Thoracic aorta (tissue), 2 donors: ENCODE data around the gene NKAIN2. TPM values are rescaled to one million over a fixed set of nuclear protein-coding genes. Genes with fewer than 3 reads are reported as not detected.

Experiments
- ATAC-seq: fragments of 150-250 bp; one replicate; pipeline ENCODE4 v1.8.0; 2017; ENCODE audit warnings: low read depth; ENCODE audit not compliant: insufficient number of reproducible peaks, low FRiP score
- DNase-seq: peaks from one replicate; pipeline ENCODE4 v3.0.0-alpha.2; 2020; ENCODE audit warnings: low spot score
- H3K27ac ChIP-seq, 2 donors: fragments of 200-600 bp; sonication (generic); 1 replicate in 1 of 2; 2 replicates in 1 of 2; pipeline ENCODE4 v1.5.1; 2016; ENCODE audit warnings: mild to moderate bottlenecking in 2 of 2, moderate library complexity in 2 of 2
- H3K27me3 ChIP-seq: fragments of 200-600 bp; sonication (generic); replicated peaks from 2 replicates; pipeline ENCODE4 v1.6.0; 2016; ENCODE audit warnings: mild to moderate bottlenecking; ENCODE audit not compliant: insufficient read depth
- H3K36me3 ChIP-seq: fragments of 200-600 bp; sonication (generic); one replicate; pipeline ENCODE4 v1.5.1; 2016
- H3K4me1 ChIP-seq, 2 donors: fragments of 200-600 bp; sonication (generic); 1 replicate in 1 of 2; 2 replicates in 1 of 2; pipeline versions ENCODE4 v1.5.1 to v1.6.0; 2016; ENCODE audit warnings: low read depth in 2 of 2, mild to moderate bottlenecking in 1 of 2; ENCODE audit not compliant: control insufficient read depth in 1 of 2
- H3K4me3 ChIP-seq: fragments of 200-600 bp; sonication (generic); 2 replicates; pipeline ENCODE4 v1.5.1; 2016; ENCODE audit warnings: mild to moderate bottlenecking
- H3K9me3 ChIP-seq: fragments of 200-600 bp; sonication (generic); 2 replicates; pipeline ENCODE4 v1.5.1; 2016
- CTCF ChIP-seq: fragments of 200-600 bp; sonication (generic); IDR thresholded peaks from one replicate; pipeline ENCODE4 v1.5.1; 2019; ENCODE audit warnings: antibody characterized with exemption
- total RNA-seq, 2 donors: library from RNA; depleted of rRNA; stranded (reverse); fragments of >200 nt; gene quantifications; one replicate each; pipeline versions ENCODE4 v1.1.0 to v1.2.3, GENCODE V29; 2016

Gene NKAIN2
- total RNA-seq, 2 donors from 2014 or later, result 0.28 TPM; not detected in 1

- no peaks in the 10 kb centered on the region for H3K36me3 ChIP-seq
- H3K27me3 ChIP-seq, result no peaks in the 10 kb centered on the region
- H3K4me3 ChIP-seq, result no peak overlapping the region
- no peaks in the 10 kb centered on the region for H3K9me3 ChIP-seq
- no peak overlapping the region for H3K27ac ChIP-seq
- no peaks in the 10 kb centered on the region for H3K4me1 ChIP-seq
- ATAC-seq (no peak), DNase-seq (no peak)
- TF ChIP-seq CTCF, result no peak
Measured at GRCh38 chr6:124064317-124065113, 260.9 kb downstream of the NKAIN2 start.

- ATAC-seq (no peak), DNase-seq (no peak)
- TF ChIP-seq CTCF, result no peak
- H3K9me3 ChIP-seq, result no peaks in the 10 kb centered on the region
- no peak overlapping the region for H3K4me3 ChIP-seq
- H3K27ac ChIP-seq, result no peak overlapping the region
- no peaks in the 10 kb centered on the region for H3K36me3 ChIP-seq
- H3K27me3 ChIP-seq, result no peaks in the 10 kb centered on the region
- H3K4me1 ChIP-seq, result no peaks in the 10 kb centered on the region
Measured at GRCh38 chr6:124066269-124066668, 262.6 kb downstream of the NKAIN2 start.

- Histone ChIP-seq H3K27me3 (no peaks in the 10 kb centered on the region), H3K4me3 (no peak overlapping the region), H3K4me1 (no peaks in the 10 kb centered on the region), H3K36me3 (no peaks in the 10 kb centered on the region), H3K9me3 (no peaks in the 10 kb centered on the region), H3K27ac (no peak overlapping the region)
- DNase-seq, result no peak
- ATAC-seq, result no peak
- TF ChIP-seq CTCF, result no peak
Measured at GRCh38 chr6:124066946-124067552, 263.4 kb downstream of the NKAIN2 start.

- no peaks in the 10 kb centered on the region for H3K27me3 ChIP-seq
- no peaks in the 10 kb centered on the region for H3K9me3 ChIP-seq
- TF ChIP-seq CTCF, result no peak
- no peak for DNase-seq
- no peak overlapping the region for H3K4me3 ChIP-seq
- H3K4me1 ChIP-seq, result no peaks in the 10 kb centered on the region
- no peak overlapping the region for H3K27ac ChIP-seq
- no peak for ATAC-seq
- no peaks in the 10 kb centered on the region for H3K36me3 ChIP-seq
Measured at GRCh38 chr6:124069230-124069950, 265.7 kb downstream of the NKAIN2 start.

GRCh38 chr6:124073021-124073420 is 269.4 kb downstream of the NKAIN2 start:
- Histone ChIP-seq H3K9me3 (no peaks in the 10 kb centered on the region), H3K36me3 (no peaks in the 10 kb centered on the region), H3K4me3 (no peak overlapping the region), H3K4me1 (no peaks in the 10 kb centered on the region), H3K27ac (no peak overlapping the region), H3K27me3 (no peaks in the 10 kb centered on the region)
- no peak for TF ChIP-seq CTCF
- DNase-seq, result no peak
- ATAC-seq, result no peak
